T-helper 2 cell treated with Interferon-gamma antibody and Interleukin-4, amounts not matched to agents 5 μg/mL and 100 μg/mL, for 36 hours (primary cell): ENCODE measurements around the gene PTPRG.

Experiments used
- DNase-seq: peaks from one replicate; pipeline ENCODE4 v3.0.0; 2021; ENCODE audit warnings: low spot score
- H3K27ac Mint-ChIP-seq: one replicate; pipeline ENCODE4 v1.8.0; 2021; ENCODE audit warnings: mild to moderate bottlenecking, mixed read lengths
- H3K27me3 Mint-ChIP-seq: one replicate; pipeline ENCODE4 v1.8.0; 2021; ENCODE audit warnings: low read depth, mixed read lengths
- H3K36me3 Mint-ChIP-seq: one replicate; pipeline ENCODE4 v1.8.0; 2021; ENCODE audit warnings: low read depth, mixed read lengths
- H3K4me1 Mint-ChIP-seq: one replicate; pipeline ENCODE4 v1.8.0; 2021; ENCODE audit warnings: low read depth, mixed read lengths
- H3K4me3 Mint-ChIP-seq: one replicate; pipeline ENCODE4 v1.8.0; 2022; ENCODE audit warnings: mild to moderate bottlenecking, moderate library complexity, mixed read lengths
- H3K9me3 Mint-ChIP-seq: one replicate; pipeline ENCODE4 v1.8.0; 2021; ENCODE audit warnings: mixed read lengths

PTPRG gene

GRCh38 chr3:62246985-62247384 is 685.6 kb downstream of the PTPRG start:
- no peaks in the 10 kb centered on the region for H3K9me3 Mint-ChIP-seq
- H3K27me3 Mint-ChIP-seq = peaks cover 3% of the 10 kb centered on the region
- no peak overlapping the region for H3K27ac Mint-ChIP-seq
- DNase-seq = no peak
- H3K36me3 Mint-ChIP-seq = no peaks in the 10 kb centered on the region
- no peak overlapping the region for H3K4me3 Mint-ChIP-seq
- H3K4me1 Mint-ChIP-seq = no peaks in the 10 kb centered on the region

GRCh38 chr3:62248734-62249483 is 687.5 kb downstream of the PTPRG start:
- Mint-ChIP-seq H3K4me1 (no peaks in the 10 kb centered on the region), H3K9me3 (no peaks in the 10 kb centered on the region), H3K27ac (no peak overlapping the region), H3K27me3 (peaks cover 3% of the 10 kb centered on the region), H3K4me3 (no peak overlapping the region), H3K36me3 (no peaks in the 10 kb centered on the region)
- no peak for DNase-seq

GRCh38 chr3:62249484-62249776 is 688.1 kb downstream of the PTPRG start:
- Mint-ChIP-seq H3K4me1 (no peaks in the 10 kb centered on the region), H3K4me3 (no peak overlapping the region), H3K36me3 (no peaks in the 10 kb centered on the region), H3K27ac (no peak overlapping the region), H3K9me3 (no peaks in the 10 kb centered on the region), H3K27me3 (peaks cover 3% of the 10 kb centered on the region)
- no peak for DNase-seq

GRCh38 chr3:62249855-62250543 is 688.6 kb downstream of the PTPRG start:
- Mint-ChIP-seq H3K27ac (no peak overlapping the region), H3K9me3 (no peaks in the 10 kb centered on the region), H3K27me3 (peaks cover 3% of the 10 kb centered on the region), H3K4me1 (no peaks in the 10 kb centered on the region), H3K36me3 (no peaks in the 10 kb centered on the region), H3K4me3 (no peak overlapping the region)
- DNase-seq = no peak

- no peak for DNase-seq
- H3K9me3 Mint-ChIP-seq = no peaks in the 10 kb centered on the region
- no peaks in the 10 kb centered on the region for H3K4me1 Mint-ChIP-seq
- no peak overlapping the region for H3K4me3 Mint-ChIP-seq
- H3K27ac Mint-ChIP-seq = no peak overlapping the region
- H3K27me3 Mint-ChIP-seq = no peaks in the 10 kb centered on the region
- H3K36me3 Mint-ChIP-seq = no peaks in the 10 kb centered on the region
These were observed 691.2 kb downstream of the PTPRG start for GRCh38 chr3:62252438-62253157.

GRCh38 chr3:62253971-62254370 is 692.6 kb downstream of the PTPRG start:
- no peak overlapping the region for H3K4me3 Mint-ChIP-seq
- no peaks in the 10 kb centered on the region for H3K36me3 Mint-ChIP-seq
- H3K9me3 Mint-ChIP-seq = no peaks in the 10 kb centered on the region
- no peak overlapping the region for H3K27ac Mint-ChIP-seq
- DNase-seq = no peak
- no peaks in the 10 kb centered on the region for H3K4me1 Mint-ChIP-seq
- H3K27me3 Mint-ChIP-seq = no peaks in the 10 kb centered on the region

- no peak for DNase-seq
- Mint-ChIP-seq H3K27ac (no peak overlapping the region), H3K9me3 (no peaks in the 10 kb centered on the region), H3K36me3 (no peaks in the 10 kb centered on the region), H3K4me1 (no peaks in the 10 kb centered on the region), H3K4me3 (no peak overlapping the region), H3K27me3 (no peaks in the 10 kb centered on the region)
These were observed 694.4 kb downstream of the PTPRG start for GRCh38 chr3:62255758-62256157.

- Mint-ChIP-seq H3K36me3 (no peaks in the 10 kb centered on the region), H3K9me3 (no peaks in the 10 kb centered on the region), H3K4me3 (no peak overlapping the region), H3K4me1 (no peaks in the 10 kb centered on the region), H3K27ac (no peak overlapping the region), H3K27me3 (no peaks in the 10 kb centered on the region)
- DNase-seq = no peak
These were observed 698.6 kb downstream of the PTPRG start for GRCh38 chr3:62259924-62260323.

GRCh38 chr3:62260655-62261054 is 699.3 kb downstream of the PTPRG start:
- DNase-seq = no peak
- Mint-ChIP-seq H3K4me1 (no peaks in the 10 kb centered on the region), H3K27ac (no peak overlapping the region), H3K27me3 (no peaks in the 10 kb centered on the region), H3K36me3 (no peaks in the 10 kb centered on the region), H3K9me3 (no peaks in the 10 kb centered on the region), H3K4me3 (no peak overlapping the region)

- Mint-ChIP-seq H3K4me1 (no peaks in the 10 kb centered on the region), H3K27me3 (no peaks in the 10 kb centered on the region), H3K36me3 (no peaks in the 10 kb centered on the region), H3K9me3 (no peaks in the 10 kb centered on the region), H3K27ac (no peak overlapping the region), H3K4me3 (no peak overlapping the region)
- no peak for DNase-seq
These were observed 699.8 kb downstream of the PTPRG start for GRCh38 chr3:62261121-62261520.

GRCh38 chr3:62261736-62262135 is 700.4 kb downstream of the PTPRG start:
- no peaks in the 10 kb centered on the region for H3K27me3 Mint-ChIP-seq
- no peak for DNase-seq
- H3K36me3 Mint-ChIP-seq = no peaks in the 10 kb centered on the region
- H3K4me3 Mint-ChIP-seq = no peak overlapping the region
- H3K4me1 Mint-ChIP-seq = no peaks in the 10 kb centered on the region
- H3K27ac Mint-ChIP-seq = no peak overlapping the region
- no peaks in the 10 kb centered on the region for H3K9me3 Mint-ChIP-seq

- Mint-ChIP-seq H3K27me3 (no peaks in the 10 kb centered on the region), H3K36me3 (no peaks in the 10 kb centered on the region), H3K27ac (no peak overlapping the region), H3K9me3 (no peaks in the 10 kb centered on the region), H3K4me3 (no peak overlapping the region), H3K4me1 (no peaks in the 10 kb centered on the region)
- no peak for DNase-seq
These were observed 704.2 kb downstream of the PTPRG start for GRCh38 chr3:62265528-62265927.

- no peaks in the 10 kb centered on the region for H3K27me3 Mint-ChIP-seq
- no peaks in the 10 kb centered on the region for H3K36me3 Mint-ChIP-seq
- H3K4me3 Mint-ChIP-seq = no peak overlapping the region
- no peak for DNase-seq
- no peak overlapping the region for H3K27ac Mint-ChIP-seq
- no peaks in the 10 kb centered on the region for H3K4me1 Mint-ChIP-seq
- H3K9me3 Mint-ChIP-seq = no peaks in the 10 kb centered on the region
These were observed 705.4 kb downstream of the PTPRG start for GRCh38 chr3:62266668-62267283.

- no peak for DNase-seq
- no peaks in the 10 kb centered on the region for H3K36me3 Mint-ChIP-seq
- H3K27ac Mint-ChIP-seq = no peak overlapping the region
- no peaks in the 10 kb centered on the region for H3K9me3 Mint-ChIP-seq
- no peak overlapping the region for H3K4me3 Mint-ChIP-seq
- no peaks in the 10 kb centered on the region for H3K27me3 Mint-ChIP-seq
- no peaks in the 10 kb centered on the region for H3K4me1 Mint-ChIP-seq
These were observed 715.3 kb downstream of the PTPRG start for GRCh38 chr3:62276658-62277180.
